OCI-M1 (cell line): ENCODE measurements around the gene TSC2.
"Not testable (repeated sequence)": the region's sequence is repeated elsewhere in the genome, so short reads cannot be mapped to it uniquely, and the experiment has no call there.

Source experiments
- DNase-seq: peaks from one replicate; lab custom pipeline; 2025; lab: John Stamatoyannopoulos, UW

TSC2 gene

GRCh38 chr16:2106211-2106610, 58.4 kb downstream of the TSC2 start:
- not testable (repeated sequence) for DNase-seq

GRCh38 chr16:2107121-2107790, 59.5 kb downstream of the TSC2 start:
- DNase-seq = not testable (repeated sequence)

GRCh38 chr16:2107791-2108125, 60.0 kb downstream of the TSC2 start:
- not testable (repeated sequence) for DNase-seq

DNA sequence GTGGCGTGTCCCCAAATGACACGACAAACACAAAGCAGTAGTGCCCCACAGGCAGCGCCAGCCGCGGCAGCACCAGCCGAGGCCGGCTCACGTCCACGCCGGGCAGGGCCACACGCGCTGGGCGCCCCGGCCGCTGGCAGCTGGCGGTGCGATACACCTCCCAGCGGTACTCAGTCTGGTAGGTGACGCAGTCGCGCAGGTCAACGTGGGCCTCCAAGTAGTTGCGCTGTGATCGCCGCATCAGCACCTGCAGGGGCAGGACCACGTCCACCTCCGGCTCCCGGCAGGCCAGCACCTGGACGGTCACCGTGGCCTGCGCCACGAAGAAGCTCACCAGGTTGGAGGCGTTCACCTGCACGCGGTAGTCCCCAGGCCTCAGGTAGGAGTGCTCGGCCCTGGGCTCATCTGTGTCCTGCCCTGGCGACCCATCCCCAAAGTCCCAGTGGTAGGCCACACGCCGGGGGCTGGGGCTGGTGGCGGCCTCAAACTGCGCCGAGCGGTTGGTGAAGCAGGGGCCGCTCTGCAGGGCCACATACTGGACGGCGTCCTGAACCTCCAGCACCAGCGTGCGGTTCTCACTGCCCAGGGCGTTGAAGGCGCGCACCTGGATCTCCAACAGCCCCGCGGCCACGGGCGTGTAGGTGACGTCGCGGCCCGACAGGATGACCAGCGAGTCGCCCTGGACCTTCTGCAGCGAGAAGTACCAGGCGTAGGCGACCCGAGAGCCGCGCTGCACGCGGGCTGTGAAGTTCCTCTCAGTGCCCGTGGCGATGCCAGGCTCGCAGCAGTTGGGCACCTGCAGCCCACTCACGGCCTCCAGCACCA, 60.9 kb downstream of the TSC2 start:
- DNase-seq = not testable (repeated sequence)

DNA sequence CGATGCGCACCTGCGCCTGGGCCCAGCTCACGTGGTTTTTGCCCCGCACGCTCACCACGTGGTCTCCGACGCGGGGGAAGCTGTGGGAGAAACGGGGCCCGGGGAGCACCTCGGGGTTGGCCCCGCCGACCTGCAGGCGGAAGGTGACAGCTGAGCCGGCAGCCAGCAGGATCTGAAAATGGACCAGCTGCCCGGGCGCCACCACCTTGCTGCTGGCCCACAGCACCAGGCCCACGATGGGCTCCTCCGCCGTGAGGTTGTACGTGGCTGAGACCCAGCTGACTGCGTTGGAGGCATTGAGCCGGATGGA, 61.4 kb downstream of the TSC2 start:
- DNase-seq = not testable (repeated sequence)

- not testable (repeated sequence) for DNase-seq
Measured at GRCh38 chr16:2109872-2110271, 62.1 kb downstream of the TSC2 start.

DNA sequence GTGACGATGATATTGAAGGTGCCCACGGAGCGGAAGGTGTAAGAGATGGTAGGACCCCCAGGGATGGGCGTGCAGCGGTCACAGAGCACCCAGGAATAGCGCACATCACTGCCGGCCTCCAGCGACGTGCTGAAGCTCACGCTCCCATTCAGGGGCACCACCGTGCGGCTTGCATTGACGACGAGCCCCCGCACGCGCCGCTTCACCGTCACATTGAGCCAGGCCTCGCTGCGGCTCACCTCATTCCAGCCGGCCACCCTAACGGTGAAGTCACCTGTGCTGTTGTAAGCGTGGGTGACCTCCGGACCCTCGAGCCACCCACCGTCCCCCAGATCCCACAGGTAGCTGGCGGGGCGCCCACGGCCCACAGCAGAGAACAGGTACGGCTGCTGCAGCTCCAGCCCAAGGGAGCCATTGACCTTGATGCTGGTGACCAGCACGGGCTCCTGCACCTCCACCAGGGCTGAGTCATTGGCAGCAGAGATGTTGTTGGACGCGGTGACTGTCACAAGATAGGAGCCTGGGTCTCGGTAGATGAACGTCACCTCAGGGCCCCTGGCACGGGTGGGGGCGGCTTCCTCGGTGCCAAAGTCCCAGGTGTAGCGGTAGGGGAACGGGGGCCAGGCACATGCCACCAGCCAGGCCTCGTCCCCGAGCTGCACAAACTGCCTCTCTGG, 62.7 kb downstream of the TSC2 start:
- not testable (repeated sequence) for DNase-seq

- DNase-seq = not testable (repeated sequence)
Measured at GRCh38 chr16:2111009-2111353, 63.2 kb downstream of the TSC2 start.

GRCh38 chr16:2111412-2112335, 63.9 kb downstream of the TSC2 start:
- not testable (repeated sequence) for DNase-seq

DNA sequence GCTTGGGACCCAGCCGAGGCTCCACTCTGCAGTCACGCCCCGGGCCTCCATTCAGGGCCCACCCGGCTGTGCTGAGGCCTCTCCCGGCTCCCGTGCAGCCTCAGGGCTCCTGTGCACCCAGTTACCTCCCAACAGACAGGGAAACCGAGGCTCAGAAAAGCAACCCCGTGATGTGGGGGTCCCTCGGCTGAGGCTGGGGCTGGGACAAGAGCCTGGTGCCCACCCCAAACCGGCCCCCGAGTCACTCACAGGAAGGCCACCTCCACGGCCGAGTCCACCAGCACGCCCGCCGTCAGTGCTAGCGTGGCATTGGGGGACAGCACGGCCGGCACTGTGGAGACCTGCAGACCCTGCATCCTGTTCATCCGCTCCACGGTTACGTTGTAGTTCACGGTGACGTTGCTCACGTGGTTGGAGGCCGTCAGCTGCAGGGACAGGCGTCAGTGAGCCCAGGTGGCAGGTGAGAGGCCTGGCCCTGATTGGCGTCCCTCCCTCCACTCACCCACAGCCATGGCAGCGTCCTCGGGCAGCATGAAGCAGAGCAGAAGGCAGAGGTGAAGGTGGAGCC, 64.8 kb downstream of the TSC2 start:
- not testable (repeated sequence) for DNase-seq

- DNase-seq = not testable (repeated sequence)
Measured at GRCh38 chr16:2114225-2114624, 66.4 kb downstream of the TSC2 start.

DNA sequence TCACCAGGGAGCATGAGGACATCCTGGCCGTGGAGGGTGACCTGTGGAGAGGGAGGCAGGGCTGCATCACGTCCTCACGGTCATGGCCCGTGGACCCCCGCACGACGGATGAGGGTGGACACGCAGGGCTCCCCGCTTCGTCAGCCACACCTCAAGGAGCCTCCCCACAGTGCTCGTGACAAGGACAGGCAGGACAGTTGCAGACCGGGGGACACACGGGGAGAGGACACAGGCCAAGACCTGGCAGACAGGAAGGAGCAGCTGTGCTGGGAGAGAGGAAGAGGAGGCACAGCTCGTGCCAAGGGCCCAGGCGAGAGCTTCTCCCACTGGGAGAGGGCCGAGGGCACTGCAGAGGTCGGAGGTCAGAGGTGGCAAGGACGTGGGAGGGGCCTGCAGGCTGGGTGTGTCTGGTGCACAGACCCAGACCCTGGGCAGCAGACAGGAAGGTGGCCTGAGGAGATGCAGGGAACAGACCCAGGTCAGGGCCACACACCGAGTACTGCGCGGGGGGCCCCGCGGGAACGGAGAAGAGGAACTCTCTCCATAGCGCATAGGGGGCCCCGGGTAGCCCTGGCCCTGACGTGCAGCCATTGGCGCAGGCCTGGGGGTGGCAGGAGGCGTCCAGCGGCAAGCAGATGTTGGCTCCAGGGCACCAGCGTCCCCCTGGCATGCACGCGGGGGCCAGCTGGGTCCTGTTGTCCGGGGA, 67.3 kb downstream of the TSC2 start:
- not testable (repeated sequence) for DNase-seq

GRCh38 chr16:2115591-2115973, 67.8 kb downstream of the TSC2 start:
- DNase-seq = no peak

DNA sequence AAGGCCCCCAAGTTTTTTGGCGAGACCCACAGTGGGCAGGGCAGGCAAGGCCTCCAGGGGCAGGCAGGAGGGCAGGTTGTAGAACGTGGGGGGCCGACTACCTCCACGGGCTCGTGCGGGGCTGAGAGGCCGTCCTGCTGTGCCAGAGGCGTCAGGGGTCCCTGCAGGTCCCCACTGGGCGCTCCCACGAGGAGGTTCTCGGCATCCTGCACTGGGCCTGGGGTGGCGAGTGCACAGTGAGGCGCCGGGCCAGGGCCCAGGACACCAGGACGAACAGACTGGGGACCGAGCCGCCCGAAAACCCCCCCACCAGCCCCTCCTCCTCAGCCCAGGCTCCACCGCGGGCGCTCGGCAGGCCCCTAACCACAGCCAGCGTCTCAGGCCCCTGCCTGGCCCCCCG, 68.6 kb downstream of the TSC2 start:
- not testable (repeated sequence) for DNase-seq

GRCh38 chr16:2117341-2117740, 69.6 kb downstream of the TSC2 start:
- DNase-seq = not testable (repeated sequence)

DNA sequence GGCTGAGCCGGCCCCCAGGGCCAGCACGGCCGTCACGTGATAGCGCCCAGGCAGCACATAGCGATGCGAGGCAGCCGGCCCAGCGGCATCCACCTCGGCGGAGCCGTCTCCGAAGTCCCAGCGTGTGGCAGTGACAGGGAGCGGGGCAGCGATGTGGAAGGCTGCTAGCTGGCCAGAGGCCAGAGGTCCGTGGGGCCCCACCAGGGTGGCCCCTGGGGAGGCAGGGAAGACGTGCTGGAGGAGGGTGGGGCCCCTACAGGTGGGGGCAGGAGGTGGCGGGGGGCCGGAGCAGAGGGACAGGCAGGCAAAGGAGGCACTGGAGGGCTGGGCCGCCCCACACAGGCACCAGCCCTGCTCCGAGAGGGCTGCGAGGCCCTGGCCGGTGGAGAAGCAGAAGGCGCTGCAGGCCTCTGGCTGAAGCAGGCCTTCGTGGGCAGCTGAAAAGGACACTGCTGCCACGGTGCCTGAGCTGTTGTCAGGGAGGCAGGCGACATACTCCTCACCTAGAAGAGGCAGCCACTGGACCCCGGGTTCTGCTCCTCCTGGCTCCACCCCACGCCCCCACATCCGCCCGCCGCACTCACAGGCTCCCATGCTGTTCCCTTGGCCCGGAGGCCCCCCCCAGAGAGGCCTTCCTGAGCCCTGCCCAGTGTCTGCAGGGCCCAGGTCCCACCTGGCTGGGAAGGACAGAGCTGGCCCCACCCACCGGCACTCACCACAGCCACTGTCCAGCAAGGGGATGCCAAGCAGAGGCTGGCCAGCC, 70.4 kb downstream of the TSC2 start:
- not testable (repeated sequence) for DNase-seq

- peak; percentile 56 for DNase-seq
Measured at GRCh38 chr16:2121325-2121724, 73.5 kb downstream of the TSC2 start.

GRCh38 chr16:2121853-2122252, 74.1 kb downstream of the TSC2 start:
- DNase-seq = no peak

DNA sequence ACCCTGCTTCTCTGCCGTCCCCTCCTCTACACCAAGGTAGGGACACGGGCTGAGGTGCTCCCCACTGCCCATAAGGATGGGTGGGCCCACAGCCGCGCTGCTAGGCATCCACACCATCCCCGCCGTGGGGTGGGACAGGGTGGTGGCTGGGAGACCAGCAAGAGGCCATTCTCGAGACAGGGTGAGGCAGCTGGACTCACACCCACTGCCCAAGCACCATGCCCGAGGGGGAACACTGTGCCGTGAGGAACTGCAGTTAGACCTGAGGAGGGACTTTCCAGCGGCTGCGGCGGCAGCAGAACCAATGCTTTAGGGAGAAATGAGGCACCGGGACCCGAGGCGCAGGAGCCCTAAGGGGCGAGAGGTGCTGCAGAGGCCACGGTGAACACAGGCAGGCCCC, 74.6 kb downstream of the TSC2 start:
- DNase-seq = no peak

DNA sequence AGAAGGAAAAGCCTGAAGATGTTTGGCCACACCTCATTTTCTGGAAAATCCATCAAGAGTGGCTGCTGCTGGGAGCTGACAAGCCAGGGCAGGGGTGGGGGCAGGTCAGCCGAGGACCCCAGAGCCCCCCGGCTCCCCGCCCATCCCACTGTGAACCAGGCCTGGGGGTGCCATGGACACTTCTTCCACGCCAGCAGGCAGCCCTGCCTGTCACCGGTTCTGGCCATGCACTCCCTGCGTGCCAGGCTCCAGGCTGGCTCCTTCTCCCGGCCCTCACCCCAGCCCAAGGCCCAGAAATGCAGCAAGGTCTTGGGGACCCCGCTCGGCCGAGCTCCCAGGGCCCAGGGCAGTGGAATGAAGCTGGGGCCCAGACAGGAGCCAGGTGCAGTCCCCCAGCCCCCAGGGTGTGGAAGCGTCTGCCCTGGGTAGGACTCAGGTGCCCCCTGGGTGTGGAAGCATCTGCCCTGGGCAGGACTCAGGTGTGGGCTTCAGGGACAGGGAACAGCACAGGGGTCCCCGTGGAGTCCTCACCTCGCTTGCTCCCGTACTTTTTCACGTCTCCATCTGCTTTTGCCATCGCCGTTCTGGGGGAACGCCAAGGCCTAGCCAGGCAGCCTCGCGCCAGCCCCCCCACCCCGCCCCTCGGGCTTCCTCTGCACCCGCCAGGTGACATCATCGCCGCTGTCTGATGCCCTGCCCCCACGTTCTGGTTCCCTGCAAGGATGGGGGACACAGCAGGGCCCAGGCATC, 75.3 kb downstream of the TSC2 start:
- not testable (repeated sequence) for DNase-seq
